HepG2 (cell line): ENCODE measurements around the gene FCN3. TPM values are rescaled to one million over a fixed set of nuclear protein-coding genes. Genes with fewer than 3 reads are reported as not detected.

Source experiments
- GATAD1 ChIP-seq: IDR thresholded peaks from 2 replicates; pipeline ENCODE4 v1.6.1; 2016; ENCODE audit warnings: missing genetic modification reagents, missing compliant biosample characterization
- MED8 ChIP-seq: sonication (generic); formaldehyde crosslinking; IDR thresholded peaks from 2 replicates; pipeline ENCODE4 v1.8.1; 2023; ENCODE audit warnings: mild to moderate bottlenecking, missing genetic modification reagents; ENCODE audit not compliant: insufficient replicate concordance
- SMAD1 ChIP-seq: sonication (generic); formaldehyde crosslinking; IDR thresholded peaks from 2 replicates; pipeline ENCODE4 v1.4.0; 2020; ENCODE audit warnings: missing genetic modification reagents, low read depth, mild to moderate bottlenecking, borderline replicate concordance
- ZFP36L1 ChIP-seq: sonication (generic); formaldehyde crosslinking; IDR thresholded peaks from 2 replicates; pipeline ENCODE4 v1.8.0; 2022; ENCODE audit warnings: mild to moderate bottlenecking, missing genetic modification reagents, moderate library complexity
- ZFP62 ChIP-seq: sonication (generic); formaldehyde crosslinking; IDR thresholded peaks from 2 replicates; pipeline ENCODE4 v1.4.0; 2020; ENCODE audit warnings: missing genetic modification reagents
- ZNF326 ChIP-seq: sonication (generic); formaldehyde crosslinking; IDR thresholded peaks from 2 replicates; pipeline ENCODE4 v1.4.0; 2020; ENCODE audit warnings: missing genetic modification reagents, borderline replicate concordance
- ZNF431 ChIP-seq: sonication (generic); formaldehyde crosslinking; IDR thresholded peaks from 2 replicates; pipeline ENCODE4 v1.9.0; 2022; ENCODE audit warnings: missing genetic modification reagents, low read depth, mild to moderate bottlenecking, borderline replicate concordance
- ZNF883 ChIP-seq: sonication (generic); formaldehyde crosslinking; IDR thresholded peaks from 2 replicates; pipeline ENCODE4 v1.5.1; 2020; ENCODE audit warnings: mild to moderate bottlenecking, missing genetic modification reagents; ENCODE audit errors: not compliant biosample characterization
- polyA plus RNA-seq, 8 experiments: library from polyadenylated mRNA; depleted of rRNA in 3 of 8; stranded (reverse) in 7 of 8; unstranded in 1 of 8; fragments of >200 nt; fragmentation: Illumina TruSeq in 4 of 8; extraction: Trizol in 4 of 8; gene quantifications; 2 replicates each; pipeline versions ENCODE4 v1.2.1 to v1.2.3, GENCODE V29; 2011 to 2016; ENCODE audit warnings: low read depth in 4 of 8, missing spikeins in 1 of 8, mixed read lengths in 1 of 8; ENCODE audit not compliant: insufficient read depth in 1 of 8
- total RNA-seq, 5 experiments: library from RNA; depleted of rRNA; stranded (reverse); fragments of >200 nt; fragmentation: Illumina TruSeq; extraction: Trizol; gene quantifications; 2 replicates each; pipeline ENCODE4 v1.2.3, GENCODE V29; 2016; ENCODE audit warnings: low read depth in 1 of 5
- TF ChIP-seq, protein P1 (sequence below): sonication (generic); formaldehyde crosslinking; IDR thresholded peaks from 2 replicates; pipeline ENCODE4 v1.5.1; 2020; ENCODE audit warnings: mild to moderate bottlenecking, missing genetic modification reagents, moderate library complexity
- TF ChIP-seq, protein P2 (sequence below): sonication (generic); formaldehyde crosslinking; IDR thresholded peaks from 2 replicates; pipeline ENCODE4 v1.4.0; 2020; ENCODE audit warnings: missing genetic modification reagents, borderline replicate concordance
- TF ChIP-seq, protein P3 (sequence below): IDR thresholded peaks from 2 replicates; pipeline ENCODE4 v1.6.1; 2012; ENCODE audit warnings: low read depth, low read length, improper control_type of control experiment
- TF ChIP-seq, protein P4 (sequence below): sonication (generic); formaldehyde crosslinking; IDR thresholded peaks from 2 replicates; pipeline ENCODE4 v1.5.0; 2020; ENCODE audit warnings: missing genetic modification reagents, mild to moderate bottlenecking, borderline replicate concordance
- TF ChIP-seq, protein P5 (sequence below): sonication (generic); formaldehyde crosslinking; IDR thresholded peaks from 2 replicates; pipeline ENCODE4 v1.5.0; 2020; ENCODE audit warnings: missing genetic modification reagents, mild to moderate bottlenecking, borderline replicate concordance
- TF ChIP-seq, protein P6 (sequence below): IDR thresholded peaks from 2 replicates; pipeline ENCODE4 v1.6.1; 2016; ENCODE audit warnings: missing compliant biosample characterization, missing genetic modification reagents, borderline replicate concordance

Gene FCN3
- total and polyA plus RNA-seq, 2 of the 13 experiments (the other 11 are each of a cell fraction or from before 2014, with no cell fraction given): not detected

DNA sequence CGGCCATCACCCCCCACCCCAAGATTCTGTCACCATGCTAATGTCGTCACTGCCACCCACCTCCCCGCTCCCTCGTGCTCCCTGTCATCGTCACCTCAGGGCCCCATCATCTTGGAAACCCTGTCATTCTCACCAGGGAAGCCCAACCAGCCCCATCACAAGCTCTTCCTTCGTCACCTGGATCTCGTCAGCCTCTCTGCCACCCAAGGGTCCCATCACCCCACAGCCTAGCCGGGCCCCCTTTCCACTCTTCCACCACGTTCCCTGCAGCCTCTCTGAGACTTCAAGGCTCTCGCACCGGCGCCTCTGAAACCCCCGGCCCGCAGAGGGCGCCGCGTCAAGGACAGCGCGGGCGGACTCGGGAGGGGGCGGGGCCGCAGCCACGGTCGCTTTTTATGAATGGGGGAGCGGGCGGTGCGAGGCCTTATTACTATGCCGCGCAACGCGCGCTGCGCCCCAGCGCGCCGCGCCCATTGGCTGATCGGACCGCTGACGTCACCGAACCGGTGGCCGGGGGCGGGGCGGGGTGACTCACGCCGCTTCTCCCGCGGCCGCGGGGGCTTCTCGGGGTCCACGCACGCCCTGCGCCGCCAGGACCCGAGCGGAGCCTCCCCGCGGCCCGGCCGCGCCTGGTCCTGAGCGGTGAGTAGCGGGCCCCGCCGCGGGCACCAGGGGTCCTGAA is 17.6 kb upstream of the FCN3 start, which contains the start of gene GPR3 (continued):
- TF ChIP-seq, protein P1, sequence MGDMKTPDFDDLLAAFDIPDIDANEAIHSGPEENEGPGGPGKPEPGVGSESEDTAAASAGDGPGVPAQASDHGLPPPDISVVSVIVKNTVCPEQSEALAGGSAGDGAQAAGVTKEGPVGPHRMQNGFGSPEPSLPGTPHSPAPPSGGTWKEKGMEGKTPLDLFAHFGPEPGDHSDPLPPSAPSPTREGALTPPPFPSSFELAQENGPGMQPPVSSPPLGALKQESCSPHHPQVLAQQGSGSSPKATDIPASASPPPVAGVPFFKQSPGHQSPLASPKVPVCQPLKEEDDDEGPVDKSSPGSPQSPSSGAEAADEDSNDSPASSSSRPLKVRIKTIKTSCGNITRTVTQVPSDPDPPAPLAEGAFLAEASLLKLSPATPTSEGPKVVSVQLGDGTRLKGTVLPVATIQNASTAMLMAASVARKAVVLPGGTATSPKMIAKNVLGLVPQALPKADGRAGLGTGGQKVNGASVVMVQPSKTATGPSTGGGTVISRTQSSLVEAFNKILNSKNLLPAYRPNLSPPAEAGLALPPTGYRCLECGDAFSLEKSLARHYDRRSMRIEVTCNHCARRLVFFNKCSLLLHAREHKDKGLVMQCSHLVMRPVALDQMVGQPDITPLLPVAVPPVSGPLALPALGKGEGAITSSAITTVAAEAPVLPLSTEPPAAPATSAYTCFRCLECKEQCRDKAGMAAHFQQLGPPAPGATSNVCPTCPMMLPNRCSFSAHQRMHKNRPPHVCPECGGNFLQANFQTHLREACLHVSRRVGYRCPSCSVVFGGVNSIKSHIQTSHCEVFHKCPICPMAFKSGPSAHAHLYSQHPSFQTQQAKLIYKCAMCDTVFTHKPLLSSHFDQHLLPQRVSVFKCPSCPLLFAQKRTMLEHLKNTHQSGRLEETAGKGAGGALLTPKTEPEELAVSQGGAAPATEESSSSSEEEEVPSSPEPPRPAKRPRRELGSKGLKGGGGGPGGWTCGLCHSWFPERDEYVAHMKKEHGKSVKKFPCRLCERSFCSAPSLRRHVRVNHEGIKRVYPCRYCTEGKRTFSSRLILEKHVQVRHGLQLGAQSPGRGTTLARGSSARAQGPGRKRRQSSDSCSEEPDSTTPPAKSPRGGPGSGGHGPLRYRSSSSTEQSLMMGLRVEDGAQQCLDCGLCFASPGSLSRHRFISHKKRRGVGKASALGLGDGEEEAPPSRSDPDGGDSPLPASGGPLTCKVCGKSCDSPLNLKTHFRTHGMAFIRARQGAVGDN (CRISPR knock-in tag): peak; percentile 84
- TF ChIP-seq, protein P2, sequence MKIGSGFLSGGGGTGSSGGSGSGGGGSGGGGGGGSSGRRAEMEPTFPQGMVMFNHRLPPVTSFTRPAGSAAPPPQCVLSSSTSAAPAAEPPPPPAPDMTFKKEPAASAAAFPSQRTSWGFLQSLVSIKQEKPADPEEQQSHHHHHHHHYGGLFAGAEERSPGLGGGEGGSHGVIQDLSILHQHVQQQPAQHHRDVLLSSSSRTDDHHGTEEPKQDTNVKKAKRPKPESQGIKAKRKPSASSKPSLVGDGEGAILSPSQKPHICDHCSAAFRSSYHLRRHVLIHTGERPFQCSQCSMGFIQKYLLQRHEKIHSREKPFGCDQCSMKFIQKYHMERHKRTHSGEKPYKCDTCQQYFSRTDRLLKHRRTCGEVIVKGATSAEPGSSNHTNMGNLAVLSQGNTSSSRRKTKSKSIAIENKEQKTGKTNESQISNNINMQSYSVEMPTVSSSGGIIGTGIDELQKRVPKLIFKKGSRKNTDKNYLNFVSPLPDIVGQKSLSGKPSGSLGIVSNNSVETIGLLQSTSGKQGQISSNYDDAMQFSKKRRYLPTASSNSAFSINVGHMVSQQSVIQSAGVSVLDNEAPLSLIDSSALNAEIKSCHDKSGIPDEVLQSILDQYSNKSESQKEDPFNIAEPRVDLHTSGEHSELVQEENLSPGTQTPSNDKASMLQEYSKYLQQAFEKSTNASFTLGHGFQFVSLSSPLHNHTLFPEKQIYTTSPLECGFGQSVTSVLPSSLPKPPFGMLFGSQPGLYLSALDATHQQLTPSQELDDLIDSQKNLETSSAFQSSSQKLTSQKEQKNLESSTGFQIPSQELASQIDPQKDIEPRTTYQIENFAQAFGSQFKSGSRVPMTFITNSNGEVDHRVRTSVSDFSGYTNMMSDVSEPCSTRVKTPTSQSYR: peak; percentile 66; the same call in 1 of the 2 replicates
- TF ChIP-seq SMAD1: no peak
- TF ChIP-seq ZNF431 (CRISPR knock-in tag): no peak
- TF ChIP-seq, protein P3, sequence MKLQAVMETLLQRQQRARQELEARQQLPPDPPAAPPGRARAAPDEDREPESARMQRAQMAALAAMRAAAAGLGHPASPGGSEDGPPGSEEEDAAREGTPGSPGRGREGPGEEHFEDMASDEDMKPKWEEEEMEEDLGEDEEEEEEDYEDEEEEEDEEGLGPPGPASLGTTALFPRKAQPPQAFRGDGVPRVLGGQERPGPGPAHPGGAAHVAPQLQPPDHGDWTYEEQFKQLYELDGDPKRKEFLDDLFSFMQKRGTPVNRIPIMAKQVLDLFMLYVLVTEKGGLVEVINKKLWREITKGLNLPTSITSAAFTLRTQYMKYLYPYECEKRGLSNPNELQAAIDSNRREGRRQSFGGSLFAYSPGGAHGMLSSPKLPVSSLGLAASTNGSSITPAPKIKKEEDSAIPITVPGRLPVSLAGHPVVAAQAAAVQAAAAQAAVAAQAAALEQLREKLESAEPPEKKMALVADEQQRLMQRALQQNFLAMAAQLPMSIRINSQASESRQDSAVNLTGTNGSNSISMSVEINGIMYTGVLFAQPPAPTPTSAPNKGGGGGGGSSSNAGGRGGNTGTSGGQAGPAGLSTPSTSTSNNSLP: no peak
- TF ChIP-seq GATAD1 (CRISPR knock-in tag): no peak
- no peak for TF ChIP-seq ZNF883
- TF ChIP-seq ZNF326 (CRISPR knock-in tag): no peak
- TF ChIP-seq, protein P4, sequence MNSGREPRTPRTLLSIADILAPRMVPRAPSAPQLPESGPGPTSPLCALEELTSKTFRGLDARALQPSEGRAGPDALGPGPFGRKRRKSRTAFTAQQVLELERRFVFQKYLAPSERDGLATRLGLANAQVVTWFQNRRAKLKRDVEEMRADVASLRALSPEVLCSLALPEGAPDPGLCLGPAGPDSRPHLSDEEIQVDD (CRISPR knock-in tag): no peak
- no peak for TF ChIP-seq ZFP62 (CRISPR knock-in tag)
- no peak for TF ChIP-seq MED8 (CRISPR knock-in tag)
- TF ChIP-seq ZFP36L1 (CRISPR knock-in tag): no peak
- TF ChIP-seq, protein P5, sequence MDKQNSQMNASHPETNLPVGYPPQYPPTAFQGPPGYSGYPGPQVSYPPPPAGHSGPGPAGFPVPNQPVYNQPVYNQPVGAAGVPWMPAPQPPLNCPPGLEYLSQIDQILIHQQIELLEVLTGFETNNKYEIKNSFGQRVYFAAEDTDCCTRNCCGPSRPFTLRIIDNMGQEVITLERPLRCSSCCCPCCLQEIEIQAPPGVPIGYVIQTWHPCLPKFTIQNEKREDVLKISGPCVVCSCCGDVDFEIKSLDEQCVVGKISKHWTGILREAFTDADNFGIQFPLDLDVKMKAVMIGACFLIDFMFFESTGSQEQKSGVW (CRISPR knock-in tag): no peak
- TF ChIP-seq, protein P6, sequence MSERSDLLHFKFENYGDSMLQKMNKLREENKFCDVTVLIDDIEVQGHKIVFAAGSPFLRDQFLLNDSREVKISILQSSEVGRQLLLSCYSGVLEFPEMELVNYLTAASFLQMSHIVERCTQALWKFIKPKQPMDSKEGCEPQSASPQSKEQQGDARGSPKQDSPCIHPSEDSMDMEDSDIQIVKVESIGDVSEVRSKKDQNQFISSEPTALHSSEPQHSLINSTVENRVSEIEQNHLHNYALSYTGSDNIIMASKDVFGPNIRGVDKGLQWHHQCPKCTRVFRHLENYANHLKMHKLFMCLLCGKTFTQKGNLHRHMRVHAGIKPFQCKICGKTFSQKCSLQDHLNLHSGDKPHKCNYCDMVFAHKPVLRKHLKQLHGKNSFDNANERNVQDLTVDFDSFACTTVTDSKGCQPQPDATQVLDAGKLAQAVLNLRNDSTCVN (CRISPR knock-in tag): no peak
